GM12891 (cell line): Measurements from ENCODE around the gene TMEM219.

Source experiments
- POLR2A ChIP-seq: IDR thresholded peaks from 2 replicates; pipeline ENCODE4 v1.6.1; 2011; ENCODE audit warnings: low read depth, low read length, control low read depth
- POU2F2 ChIP-seq: IDR thresholded peaks from 2 replicates; pipeline ENCODE4 v1.6.1; 2011; ENCODE audit warnings: low read depth, mild to moderate bottlenecking, control low read depth, low read length, moderate library complexity

DNA sequence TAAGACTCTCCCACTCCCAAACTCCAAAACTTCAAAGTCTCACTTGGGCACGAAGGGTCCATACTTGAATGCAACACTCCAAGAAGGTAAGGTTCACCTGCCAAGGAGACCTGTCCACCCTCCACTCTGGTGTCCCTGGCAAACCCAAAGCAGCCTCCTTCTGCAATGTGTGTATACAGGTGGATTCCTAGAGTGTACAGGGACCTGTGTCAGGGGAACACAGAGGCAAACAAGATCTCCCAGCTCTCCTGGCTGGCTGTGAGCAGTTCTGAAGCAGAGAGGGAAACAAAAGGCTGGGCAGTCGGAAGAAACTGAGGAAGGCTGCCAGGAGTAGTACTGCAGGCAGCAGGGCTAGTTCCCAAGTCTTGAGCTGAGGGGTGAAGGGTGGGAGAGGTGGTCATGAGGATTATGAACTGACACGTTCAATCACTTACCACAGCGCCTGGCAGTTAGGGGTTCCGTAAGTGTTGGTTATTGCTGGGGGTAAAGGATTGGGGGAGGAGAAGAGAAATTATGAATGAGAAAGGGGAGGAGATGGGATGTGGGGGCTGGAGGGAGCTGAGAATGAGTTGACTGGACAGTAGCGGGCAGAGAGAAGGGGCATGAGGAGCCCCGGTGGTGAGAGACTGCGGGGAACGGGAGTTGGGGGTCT, 36.6 kb upstream of the TMEM219 start:
- no peak for TF ChIP-seq POU2F2
- TF ChIP-seq POLR2A = no peak
